Measurements from ENCODE around the gene DYTN.
A peak's percentile ranks its signal among the peaks of the same experiment; 100 is the strongest.

Gene DYTN

GRCh38 chr2:206700156-206700555 is 18.0 kb downstream of the DYTN start:
- no peak for DNase-seq (ENCODE audit: low spot score)

GRCh38 chr2:206698811-206699210 is 19.4 kb downstream of the DYTN start:
- no peak for DNase-seq (ENCODE audit: low spot score)

- DNase-seq (ENCODE audit: low spot score), result no peak
Measured at GRCh38 chr2:206696910-206697309, 21.3 kb downstream of the DYTN start.

GRCh38 chr2:206693399-206694137 is 24.6 kb downstream of the DYTN start:
- DNase-seq (ENCODE audit: low spot score), result peak; percentile 54

GRCh38 chr2:206692971-206693370 is 25.2 kb downstream of the DYTN start:
- DNase-seq (ENCODE audit: low spot score), result no peak

GRCh38 chr2:206688990-206689389 is 29.2 kb downstream of the DYTN start:
- DNase-seq (ENCODE audit: low spot score), result no peak

GRCh38 chr2:206688453-206688852 is 29.7 kb downstream of the DYTN start:
- DNase-seq (ENCODE audit: low spot score), result no peak

GRCh38 chr2:206683546-206683945 is 34.6 kb downstream of the DYTN start:
- no peak for DNase-seq (ENCODE audit: low spot score)

- no peak for DNase-seq (ENCODE audit: low spot score)
Measured at GRCh38 chr2:206670531-206671319, 47.5 kb downstream of the DYTN start.

GRCh38 chr2:206665251-206665650 is 52.9 kb downstream of the DYTN start:
- no peak for DNase-seq (ENCODE audit: low spot score)

GRCh38 chr2:206657087-206657486 is 61.1 kb downstream of the DYTN start:
- no peak for DNase-seq (ENCODE audit: low spot score)

- DNase-seq (ENCODE audit: low spot score), result no peak
Measured at GRCh38 chr2:206647985-206648384, 70.2 kb downstream of the DYTN start.

- peak; percentile 3 for DNase-seq (ENCODE audit: low spot score)
Measured at GRCh38 chr2:206642075-206643025, 75.8 kb downstream of the DYTN start, which contains the start of gene FAM237A. Gene FAM237A (plus strand): TSS chr2:206642487. CDS start chr2:206644237, 1,750 bp downstream.

GRCh38 chr2:206641226-206641625 is 77.0 kb downstream of the DYTN start:
- DNase-seq (ENCODE audit: low spot score), result no peak

- no peak for DNase-seq (ENCODE audit: low spot score)
Measured at GRCh38 chr2:206639636-206640035, 78.6 kb downstream of the DYTN start.

GRCh38 chr2:206635015-206635414 is 83.2 kb downstream of the DYTN start:
- no peak for DNase-seq (ENCODE audit: low spot score)

- no peak for DNase-seq (ENCODE audit: low spot score)
Measured at GRCh38 chr2:206631340-206631739, 86.9 kb downstream of the DYTN start.

GRCh38 chr2:206627632-206628031 is 90.6 kb downstream of the DYTN start:
- DNase-seq (ENCODE audit: low spot score), result no peak

GRCh38 chr2:206626108-206626507 is 92.1 kb downstream of the DYTN start:
- no peak for DNase-seq (ENCODE audit: low spot score)

GRCh38 chr2:206619011-206619410 is 99.2 kb downstream of the DYTN start:
- no peak for DNase-seq (ENCODE audit: low spot score)

- DNase-seq (ENCODE audit: low spot score), result no peak
Measured at GRCh38 chr2:206616151-206616550, 102.0 kb downstream of the DYTN start.

- no peak for DNase-seq (ENCODE audit: low spot score)
Measured at GRCh38 chr2:206615417-206616089, 102.6 kb downstream of the DYTN start.

Data from globus pallidus (tissue), 1 donor.